ENCODE measurements around the gene PUM2.

- no peak for TF ChIP-seq ESRRA (CRISPR knock-in tag; IDR thresholded peaks at IDR 0.05; ENCODE audit: borderline replicate concordance)
- TF ChIP-seq KAT7 (CRISPR knock-in tag; IDR thresholded peaks at IDR 0.05; ENCODE audit: borderline replicate concordance), result no peak
- no peak for TF ChIP-seq CTCF (IDR thresholded peaks at IDR 0.05)
- no peak for TF ChIP-seq USF2 (CRISPR knock-in tag; IDR thresholded peaks at IDR 0.05)
- TF ChIP-seq FOXP4 (CRISPR knock-in tag; IDR thresholded peaks at IDR 0.05), result no peak
- no peak for TF ChIP-seq NFE2L1 (CRISPR knock-in tag; IDR thresholded peaks at IDR 0.05)
- no peak for TF ChIP-seq ZNF512 (CRISPR knock-in tag; IDR thresholded peaks at IDR 0.05; ENCODE audit: borderline replicate concordance)
- no peak for TF ChIP-seq GABPB1 (CRISPR knock-in tag; IDR thresholded peaks at IDR 0.05)
- no peak for TF ChIP-seq CREB1 (CRISPR knock-in tag; IDR thresholded peaks at IDR 0.05)
- TF ChIP-seq PREB (CRISPR knock-in tag; IDR thresholded peaks at IDR 0.05; ENCODE audit: borderline replicate concordance), result no peak
- no peak for TF ChIP-seq ZNF416 (CRISPR knock-in tag; IDR thresholded peaks at IDR 0.05)
- TF ChIP-seq AFF4 (CRISPR knock-in tag; IDR thresholded peaks at IDR 0.05; ENCODE audit: borderline replicate concordance), result no peak
- no peak for TF ChIP-seq ATF6 (CRISPR knock-in tag; IDR thresholded peaks at IDR 0.05)
These were observed 20.5 kb downstream of the PUM2 start for GRCh38 chr2:20330192-20330591.
